Effector memory CD8-positive, alpha-beta T cell (primary cell): ENCODE results near the gene LRRC55.

Experiments
- ATAC-seq: fragments of 150-1000 bp; cut with Tn5 transposase; replicated peaks from 2 replicates; pipeline ENCODE4 v1.10.0; 2021; ENCODE audit warnings: mild to moderate bottlenecking, moderate library complexity
- DNase-seq, 3 experiments: peaks; one replicate each; pipeline ENCODE4 v3.0.0; 2021
- H3K27ac Mint-ChIP-seq, 2 donors: one replicate each; pipeline ENCODE4 v1.8.0; 2022; ENCODE audit warnings: mild to moderate bottlenecking in 2 of 2, mixed read lengths in 2 of 2, moderate library complexity in 2 of 2
- H3K27me3 Mint-ChIP-seq, 2 donors: one replicate each; pipeline ENCODE4 v1.8.0; 2022; ENCODE audit warnings: mixed read lengths in 2 of 2
- H3K36me3 Mint-ChIP-seq: one replicate; pipeline ENCODE4 v1.8.0; 2022; ENCODE audit warnings: mild to moderate bottlenecking, moderate library complexity, mixed read lengths; ENCODE audit not compliant: insufficient read depth
- H3K4me1 Mint-ChIP-seq, 2 donors: one replicate each; pipeline ENCODE4 v1.8.0; 2022; ENCODE audit warnings: low read depth in 2 of 2, mixed read lengths in 2 of 2
- H3K4me3 Mint-ChIP-seq, 2 donors: one replicate each; pipeline ENCODE4 v1.8.0; 2022; ENCODE audit warnings: mild to moderate bottlenecking in 2 of 2, mixed read lengths in 2 of 2, moderate library complexity in 2 of 2
- H3K9me3 Mint-ChIP-seq, 2 donors: one replicate each; pipeline ENCODE4 v1.8.0; 2022; ENCODE audit warnings: mixed read lengths in 2 of 2

LRRC55 gene

GRCh38 chr11:57199330-57199729 lies 17.6 kb downstream of the LRRC55 start:
- Mint-ChIP-seq H3K36me3 (no peaks in the 10 kb centered on the region), H3K27ac (no peak overlapping the region), H3K27me3 (peaks cover 10 to 33% of the 10 kb centered on the region in 2 donors), H3K4me1 (no peaks in the 10 kb centered on the region), H3K4me3 (no peak overlapping the region), H3K9me3 (no peaks in the 10 kb centered on the region)
- ATAC-seq (no peak), DNase-seq (no peak)

GRCh38 chr11:57200917-57201316 lies 19.2 kb downstream of the LRRC55 start:
- H3K27me3 Mint-ChIP-seq, result peaks cover 11 to 37% of the 10 kb centered on the region in 2 donors

GRCh38 chr11:57202281-57202680 lies 20.5 kb downstream of the LRRC55 start:
- no peak for DNase-seq
- Mint-ChIP-seq H3K27ac (no peak overlapping the region), H3K9me3 (no peaks in the 10 kb centered on the region), H3K27me3 (peaks cover 15 to 43% of the 10 kb centered on the region in 2 donors), H3K4me1 (no peaks in the 10 kb centered on the region), H3K4me3 (no peak overlapping the region), H3K36me3 (no peaks in the 10 kb centered on the region)
- no peak for ATAC-seq

More at GRCh38 chr11:57200917-57201316, 19.2 kb downstream of the LRRC55 start:
- Mint-ChIP-seq H3K4me3 (no peak overlapping the region), H3K36me3 (no peaks in the 10 kb centered on the region), H3K4me1 (no peaks in the 10 kb centered on the region), H3K27ac (no peak overlapping the region), H3K9me3 (no peaks in the 10 kb centered on the region)
- no peak for DNase-seq
- ATAC-seq, result no peak

GRCh38 chr11:57203359-57203758 lies 21.6 kb downstream of the LRRC55 start:
- Mint-ChIP-seq H3K27me3 (peaks cover 19 to 52% of the 10 kb centered on the region in 2 donors), H3K9me3 (no peaks in the 10 kb centered on the region), H3K4me3 (no peak overlapping the region), H3K27ac (no peak overlapping the region), H3K4me1 (no peaks in the 10 kb centered on the region), H3K36me3 (no peaks in the 10 kb centered on the region)
- DNase-seq (no peak), ATAC-seq (no peak)

DNA sequence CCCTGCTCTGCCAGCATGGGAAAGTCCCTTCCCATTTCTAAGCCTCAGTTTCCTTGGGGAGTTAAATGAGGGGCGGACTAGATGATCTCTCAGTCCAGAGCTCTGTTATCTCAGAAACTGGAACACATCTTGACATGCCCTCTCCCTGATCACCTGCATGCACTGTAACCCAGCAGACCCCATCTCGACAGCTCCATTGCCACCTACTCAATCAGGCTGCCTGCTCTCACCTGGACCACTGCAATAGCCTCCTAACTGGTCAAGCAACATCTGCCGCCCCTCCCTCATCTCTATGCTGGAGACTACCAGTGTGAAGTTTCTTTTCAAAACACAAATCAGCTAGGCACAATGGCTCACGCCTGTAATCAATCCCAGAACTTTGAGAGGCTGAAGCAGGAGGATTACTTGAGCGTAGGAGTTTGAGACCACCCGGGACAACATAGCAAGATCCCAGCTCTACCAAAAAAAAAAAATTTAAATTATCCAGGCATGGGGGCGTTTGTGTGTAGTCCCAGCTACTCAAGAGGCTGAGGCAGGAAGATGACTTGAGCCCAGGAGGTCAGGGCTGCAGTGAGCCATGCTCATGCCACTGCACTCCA lies 22.2 kb downstream of the LRRC55 start:
- Mint-ChIP-seq H3K27me3 (peaks cover 19 to 54% of the 10 kb centered on the region in 2 donors), H3K36me3 (no peaks in the 10 kb centered on the region), H3K4me3 (no peak overlapping the region), H3K27ac (no peak overlapping the region), H3K4me1 (no peaks in the 10 kb centered on the region), H3K9me3 (no peaks in the 10 kb centered on the region)
- DNase-seq (no peak), ATAC-seq (no peak)

DNA sequence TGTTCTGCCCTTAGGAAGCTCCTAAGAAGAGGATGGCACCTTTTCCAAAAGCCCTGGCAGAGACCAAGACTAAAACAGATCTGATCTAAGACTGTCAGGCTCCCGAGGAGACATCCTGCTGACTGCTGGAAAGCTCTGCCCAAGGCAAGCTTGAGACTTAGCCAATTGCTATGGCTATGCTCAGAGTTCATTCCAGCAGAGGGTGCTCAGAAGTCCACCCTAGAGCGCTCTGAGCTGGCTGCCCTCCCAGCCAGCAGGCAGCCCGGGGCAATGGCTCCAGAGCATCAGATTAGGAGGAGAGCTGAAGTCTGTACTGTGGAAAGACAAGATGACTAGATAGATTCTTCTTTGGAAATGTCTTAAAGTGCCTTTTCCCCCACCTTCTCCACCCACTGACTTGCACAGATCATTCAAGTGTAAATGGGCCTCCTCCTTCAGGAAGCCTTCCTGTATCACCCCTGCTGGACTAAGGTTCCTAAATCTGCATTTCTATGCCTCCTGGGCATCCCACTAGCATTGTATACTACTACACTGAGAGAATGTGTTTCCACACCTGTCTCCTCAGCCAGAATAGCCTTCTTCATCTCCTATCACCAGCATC lies 23.4 kb downstream of the LRRC55 start:
- Mint-ChIP-seq H3K9me3 (no peaks in the 10 kb centered on the region), H3K36me3 (no peaks in the 10 kb centered on the region), H3K27me3 (peaks cover 19 to 54% of the 10 kb centered on the region in 2 donors), H3K4me1 (no peaks in the 10 kb centered on the region), H3K4me3 (no peak overlapping the region), H3K27ac (no peak overlapping the region)
- ATAC-seq (no peak), DNase-seq (no peak)

- no peaks in the 10 kb centered on the region for H3K9me3 Mint-ChIP-seq
- no peaks in the 10 kb centered on the region for H3K4me1 Mint-ChIP-seq
- peaks cover 27 to 48% of the 10 kb centered on the region in 2 donors for H3K27me3 Mint-ChIP-seq
- DNase-seq, result no peak
- no peaks in the 10 kb centered on the region for H3K36me3 Mint-ChIP-seq
- no peak overlapping the region for H3K4me3 Mint-ChIP-seq
- ATAC-seq, result no peak
- H3K27ac Mint-ChIP-seq, result no peak overlapping the region
Observed at GRCh38 chr11:57207168-57207567, 25.4 kb downstream of the LRRC55 start.

- ATAC-seq (no peak), DNase-seq (no peak)
- H3K36me3 Mint-ChIP-seq, result no peaks in the 10 kb centered on the region
- H3K4me3 Mint-ChIP-seq, result no peak overlapping the region
- H3K27me3 Mint-ChIP-seq, result peaks cover 23 to 26% of the 10 kb centered on the region in 2 donors
- no peaks in the 10 kb centered on the region for H3K4me1 Mint-ChIP-seq
- H3K9me3 Mint-ChIP-seq, result no peaks in the 10 kb centered on the region
- H3K27ac Mint-ChIP-seq, result no peak overlapping the region
Observed at GRCh38 chr11:57210781-57211180, 29.0 kb downstream of the LRRC55 start.

GRCh38 chr11:57213342-57214097 lies 31.8 kb downstream of the LRRC55 start:
- Mint-ChIP-seq H3K27me3 (peaks cover 13 to 18% of the 10 kb centered on the region in 2 donors), H3K27ac (no peak overlapping the region), H3K4me3 (no peak overlapping the region), H3K36me3 (no peaks in the 10 kb centered on the region), H3K9me3 (no peaks in the 10 kb centered on the region), H3K4me1 (no peaks in the 10 kb centered on the region)
- no peak for DNase-seq
- no peak for ATAC-seq

DNA sequence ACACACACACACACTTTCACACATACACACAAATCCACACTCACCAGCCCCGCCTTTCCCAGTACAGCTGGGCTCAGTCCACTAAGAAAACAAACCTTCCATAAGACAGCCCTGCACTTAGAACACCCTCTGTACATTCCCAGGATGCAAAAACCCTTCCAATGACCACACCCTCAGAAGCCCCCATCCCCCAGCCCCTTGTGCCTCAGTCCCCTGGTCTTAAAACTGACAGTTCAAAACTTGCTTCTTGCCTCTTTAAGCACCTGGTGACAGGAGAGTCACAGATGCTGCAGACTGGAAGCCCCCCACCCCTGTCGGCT lies 32.3 kb downstream of the LRRC55 start:
- DNase-seq (no peak), ATAC-seq (no peak)
- H3K36me3 Mint-ChIP-seq, result no peaks in the 10 kb centered on the region
- H3K4me1 Mint-ChIP-seq, result no peaks in the 10 kb centered on the region
- no peak overlapping the region for H3K27ac Mint-ChIP-seq
- H3K27me3 Mint-ChIP-seq, result peaks cover 13 to 18% of the 10 kb centered on the region in 2 donors
- H3K4me3 Mint-ChIP-seq, result no peak overlapping the region
- H3K9me3 Mint-ChIP-seq, result no peaks in the 10 kb centered on the region

GRCh38 chr11:57214494-57214893 lies 32.7 kb downstream of the LRRC55 start:
- Mint-ChIP-seq H3K4me1 (no peaks in the 10 kb centered on the region), H3K4me3 (no peak overlapping the region), H3K9me3 (no peaks in the 10 kb centered on the region), H3K27ac (no peak overlapping the region), H3K27me3 (peaks cover 15 to 18% of the 10 kb centered on the region in 2 donors), H3K36me3 (no peaks in the 10 kb centered on the region)
- DNase-seq (no peak), ATAC-seq (no peak)

- H3K27ac Mint-ChIP-seq, result no peak overlapping the region
- H3K9me3 Mint-ChIP-seq, result no peaks in the 10 kb centered on the region
- peaks cover 12 to 20% of the 10 kb centered on the region in 2 donors for H3K27me3 Mint-ChIP-seq
- no peak for ATAC-seq
- H3K4me3 Mint-ChIP-seq, result no peak overlapping the region
- no peaks in the 10 kb centered on the region for H3K4me1 Mint-ChIP-seq
- H3K36me3 Mint-ChIP-seq, result no peaks in the 10 kb centered on the region
- no peak for DNase-seq
Observed at GRCh38 chr11:57216463-57216862, 34.7 kb downstream of the LRRC55 start.

- H3K9me3 Mint-ChIP-seq, result no peaks in the 10 kb centered on the region
Observed at GRCh38 chr11:57217053-57217452, 35.3 kb downstream of the LRRC55 start.

DNA sequence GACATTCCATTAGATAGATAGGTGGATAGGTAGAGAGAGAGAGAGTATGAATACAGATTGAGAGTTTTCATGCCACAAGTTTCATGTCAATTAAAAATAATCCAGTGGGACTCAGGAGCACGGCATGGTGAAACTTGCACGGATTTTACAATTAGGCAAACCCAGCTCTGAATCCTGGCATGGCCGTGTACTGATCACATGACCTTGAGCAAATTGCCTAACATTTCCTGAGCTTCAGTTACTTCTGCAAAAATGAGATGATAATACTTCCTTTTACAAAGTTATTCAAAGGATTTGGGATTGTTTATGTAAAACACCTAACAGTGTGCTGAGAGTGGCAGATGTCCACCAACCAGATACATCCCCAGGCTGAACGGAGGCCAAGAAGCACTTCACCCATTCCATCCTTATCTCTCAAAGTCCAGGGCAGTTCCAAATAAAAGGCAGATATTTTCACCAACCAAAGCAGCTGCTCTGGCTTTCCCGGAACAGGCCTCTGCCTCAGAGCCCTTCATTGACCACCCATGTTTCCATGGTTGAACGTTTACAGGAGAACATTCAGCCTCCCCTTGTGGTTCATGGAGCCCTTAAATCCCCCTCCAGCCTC lies 37.4 kb downstream of the LRRC55 start:
- Mint-ChIP-seq H3K4me3 (no peak overlapping the region), H3K27me3 (peaks cover 9 to 20% of the 10 kb centered on the region in 2 donors), H3K36me3 (no peaks in the 10 kb centered on the region), H3K27ac (no peak overlapping the region), H3K4me1 (no peaks in the 10 kb centered on the region), H3K9me3 (no peaks in the 10 kb centered on the region)
- ATAC-seq (no peak), DNase-seq (no peak)

More at GRCh38 chr11:57217053-57217452, 35.3 kb downstream of the LRRC55 start:
- ATAC-seq (no peak), DNase-seq (no peak)
- no peaks in the 10 kb centered on the region for H3K4me1 Mint-ChIP-seq
- H3K36me3 Mint-ChIP-seq, result no peaks in the 10 kb centered on the region
- H3K4me3 Mint-ChIP-seq, result no peak overlapping the region
- peaks cover 9 to 20% of the 10 kb centered on the region in 2 donors for H3K27me3 Mint-ChIP-seq
- H3K27ac Mint-ChIP-seq, result no peak overlapping the region
